ENCODE data around the gene CD300LG. TPM values are rescaled to one million over a fixed set of nuclear protein-coding genes. Genes with fewer than 3 reads are reported as not detected.

The CD300LG gene
- total RNA-seq, 2 donors from 2014 or later: 1.8 to 15.5 TPM

DNA sequence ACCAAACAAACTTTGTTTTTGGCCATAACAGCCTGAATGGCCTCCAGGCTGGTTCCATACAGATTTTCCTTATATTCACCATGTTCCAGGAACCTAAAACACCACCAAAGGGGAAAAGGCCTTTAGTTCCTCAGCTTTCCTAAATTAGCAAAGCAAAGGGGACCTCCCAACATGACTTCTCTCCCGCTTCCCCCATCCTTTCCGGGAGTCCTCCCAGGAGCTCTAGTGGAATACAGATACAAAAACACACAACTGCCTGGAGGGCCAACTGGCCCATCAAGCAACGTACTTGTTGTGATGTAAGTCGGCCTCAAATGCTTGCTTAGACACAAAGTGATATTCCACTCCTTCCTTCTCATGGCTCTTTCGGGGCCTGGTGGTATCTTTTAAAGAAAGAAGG is 36.2 kb upstream of the CD300LG start:
- TF ChIP-seq, protein P1, sequence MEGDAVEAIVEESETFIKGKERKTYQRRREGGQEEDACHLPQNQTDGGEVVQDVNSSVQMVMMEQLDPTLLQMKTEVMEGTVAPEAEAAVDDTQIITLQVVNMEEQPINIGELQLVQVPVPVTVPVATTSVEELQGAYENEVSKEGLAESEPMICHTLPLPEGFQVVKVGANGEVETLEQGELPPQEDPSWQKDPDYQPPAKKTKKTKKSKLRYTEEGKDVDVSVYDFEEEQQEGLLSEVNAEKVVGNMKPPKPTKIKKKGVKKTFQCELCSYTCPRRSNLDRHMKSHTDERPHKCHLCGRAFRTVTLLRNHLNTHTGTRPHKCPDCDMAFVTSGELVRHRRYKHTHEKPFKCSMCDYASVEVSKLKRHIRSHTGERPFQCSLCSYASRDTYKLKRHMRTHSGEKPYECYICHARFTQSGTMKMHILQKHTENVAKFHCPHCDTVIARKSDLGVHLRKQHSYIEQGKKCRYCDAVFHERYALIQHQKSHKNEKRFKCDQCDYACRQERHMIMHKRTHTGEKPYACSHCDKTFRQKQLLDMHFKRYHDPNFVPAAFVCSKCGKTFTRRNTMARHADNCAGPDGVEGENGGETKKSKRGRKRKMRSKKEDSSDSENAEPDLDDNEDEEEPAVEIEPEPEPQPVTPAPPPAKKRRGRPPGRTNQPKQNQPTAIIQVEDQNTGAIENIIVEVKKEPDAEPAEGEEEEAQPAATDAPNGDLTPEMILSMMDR (IDR thresholded peaks at IDR 0.05): no peak
- no peak for TF ChIP-seq POLR2A (IDR thresholded peaks at IDR 0.05)
- DNase-seq (no peak), ATAC-seq (no peak)
- Histone ChIP-seq H3K4me3 (no peak overlapping the region), H3K36me3 (replicated peaks in 1 of 2; ENCODE audit: insufficient read depth in 1 of 2, low read depth in 2 of 2) (peaks cover 0 to 2% of the 10 kb centered on the region in 2 donors), H3K9me3 (no peaks in the 10 kb centered on the region), H3K4me1 (no peaks in the 10 kb centered on the region), H3K27ac (no peak overlapping the region), H3K27me3 (no peaks in the 10 kb centered on the region)
- intact Hi-C loops (cut with DNase I): no loop called here
- 87 to 91% methylated on average over 5 of the region's 5 CpGs for WGBS, 2 donors

- TF ChIP-seq, protein P1 (IDR thresholded peaks at IDR 0.05): no peak
- TF ChIP-seq POLR2A (IDR thresholded peaks at IDR 0.05): no peak
- Histone ChIP-seq H3K9me3 (no peaks in the 10 kb centered on the region), H3K4me1 (no peaks in the 10 kb centered on the region), H3K36me3 (replicated peaks in 1 of 2; ENCODE audit: insufficient read depth in 1 of 2, low read depth in 2 of 2) (peaks cover 0 to 2% of the 10 kb centered on the region in 2 donors), H3K27ac (no peak overlapping the region), H3K4me3 (no peak overlapping the region), H3K27me3 (no peaks in the 10 kb centered on the region)
- intact Hi-C loops (cut with DNase I): no loop called here
- ATAC-seq: no peak
- 82 to 90% methylated on average over 7 to 10 of the region's 10 CpGs for WGBS, 2 donors
- no peak for DNase-seq
Measured at GRCh38 chr17:43812396-43813265, 34.3 kb upstream of the CD300LG start.

GRCh38 chr17:43813386-43813785 is 33.6 kb upstream of the CD300LG start:
- WGBS, 2 donors: 60 to 89% methylated on average over 1 to 3 of the region's 3 CpGs

GRCh38 chr17:43814026-43814425 is 33.0 kb upstream of the CD300LG start:
- TF ChIP-seq POLR2A (IDR thresholded peaks at IDR 0.05): no peak
- TF ChIP-seq, protein P1 (IDR thresholded peaks at IDR 0.05): peak in 1 of 7 experiments; percentile 15
- 75 to 85% methylated on average over 5 to 12 of the region's 12 CpGs for WGBS, 2 donors
- intact Hi-C loops (cut with DNase I): no loop called here
- H3K27me3 ChIP-seq: no peaks in the 10 kb centered on the region
- no peak overlapping the region for H3K4me3 ChIP-seq
- no peaks in the 10 kb centered on the region for H3K36me3 ChIP-seq (replicated peaks in 1 of 2; ENCODE audit: insufficient read depth in 1 of 2, low read depth in 2 of 2)
- no peaks in the 10 kb centered on the region for H3K9me3 ChIP-seq
- peak in 1 of 4 donors; percentile 9 for DNase-seq
- ATAC-seq: no peak
- no peak overlapping the region for H3K27ac ChIP-seq
- no peaks in the 10 kb centered on the region for H3K4me1 ChIP-seq

More at GRCh38 chr17:43813386-43813785, 33.6 kb upstream of the CD300LG start:
- TF ChIP-seq POLR2A (IDR thresholded peaks at IDR 0.05): no peak
- Histone ChIP-seq H3K9me3 (no peaks in the 10 kb centered on the region), H3K4me3 (no peak overlapping the region), H3K27me3 (no peaks in the 10 kb centered on the region), H3K27ac (no peak overlapping the region), H3K36me3 (replicated peaks in 1 of 2; ENCODE audit: insufficient read depth in 1 of 2, low read depth in 2 of 2) (peaks cover 0 to 2% of the 10 kb centered on the region in 2 donors), H3K4me1 (no peaks in the 10 kb centered on the region)
- DNase-seq: no peak
- ATAC-seq: no peak
- intact Hi-C loops (cut with DNase I): no loop called here

DNA sequence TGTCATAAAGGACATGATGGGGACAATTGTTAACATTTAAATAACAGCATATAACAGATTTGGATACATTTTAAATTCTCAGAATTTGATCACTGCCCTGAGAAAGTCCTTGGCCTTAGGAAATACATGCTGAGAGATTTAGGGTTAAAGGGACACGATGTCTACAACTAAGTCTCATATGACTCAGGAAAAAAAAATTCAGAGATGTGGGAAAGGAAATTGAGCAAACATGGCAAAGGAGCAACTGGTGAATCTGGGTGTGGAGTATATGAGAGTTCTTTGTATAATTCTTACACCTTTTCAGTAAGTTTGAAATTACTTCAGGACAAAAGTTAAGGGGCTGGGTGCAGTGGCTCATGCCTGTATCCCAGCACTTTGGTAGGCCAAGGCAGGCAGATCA is 32.3 kb upstream of the CD300LG start:
- Histone ChIP-seq H3K4me1 (no peaks in the 10 kb centered on the region), H3K36me3 (replicated peaks in 1 of 2; ENCODE audit: insufficient read depth in 1 of 2, low read depth in 2 of 2) (no peaks in the 10 kb centered on the region), H3K27me3 (no peaks in the 10 kb centered on the region), H3K9me3 (no peaks in the 10 kb centered on the region), H3K4me3 (no peak overlapping the region), H3K27ac (no peak overlapping the region)
- DNase-seq (no peak), ATAC-seq (no peak)
- intact Hi-C loops (cut with DNase I): no loop called here
- TF ChIP-seq, protein P1 (IDR thresholded peaks at IDR 0.05): no peak
- TF ChIP-seq POLR2A (IDR thresholded peaks at IDR 0.05): no peak
- WGBS, 2 donors: 50 to 57% methylated on average over 1 of the region's 1 CpG

Measured in body of pancreas (tissue), 4 donors.